Hematopoietic multipotent progenitor cell treated with erythropoietin and hydrocortisone succinate and interleukin-3 and kit ligand, for 6 days (in vitro differentiated cells): ENCODE data around the gene MYOCOS.
"Not testable (repeated sequence)": the region's sequence is repeated elsewhere in the genome, so short reads cannot be mapped to it uniquely, and the experiment has no call there.

ENCODE experiments used
- DNase-seq: peaks from one replicate; pipeline ENCODE4 v3.0.0-alpha.2; 2015

The MYOCOS gene, protein sequence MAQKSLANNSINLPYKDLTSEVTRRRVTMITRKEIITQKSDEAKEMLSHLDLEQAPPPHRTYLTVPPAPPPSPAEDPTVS

DNA sequence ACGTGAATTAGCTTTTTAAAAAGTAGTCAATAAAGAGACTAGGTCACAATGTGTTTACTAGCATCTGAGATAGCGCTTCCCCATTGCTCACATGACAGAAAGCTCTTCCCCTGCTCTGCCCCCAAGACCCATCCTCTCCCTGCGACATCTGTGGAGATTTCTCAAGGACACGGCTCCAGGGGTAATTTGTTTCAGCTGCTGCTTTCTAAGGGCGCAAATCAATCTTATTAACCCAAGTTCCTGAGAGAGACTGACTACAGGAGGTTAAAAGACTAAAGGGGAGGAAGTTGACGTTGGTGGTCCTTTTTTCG lies at the start of gene MYOCOS:
Gene MYOCOS, plus strand, starts transcription at position 92 of the 311 bp plus-strand sequence. CDS start 1,641 bp downstream, outside the sequence.
- no peak for DNase-seq

- no peak for DNase-seq
Measured at GRCh38 chr1:171576144-171576543, 45.9 kb upstream of the MYOCOS start.

- no peak for DNase-seq
Measured at GRCh38 chr1:171581226-171581625, 40.8 kb upstream of the MYOCOS start.

GRCh38 chr1:171581766-171582165 lies 40.3 kb upstream of the MYOCOS start:
- peak; percentile 11 for DNase-seq

GRCh38 chr1:171582589-171582988 lies 39.5 kb upstream of the MYOCOS start:
- DNase-seq = no peak

GRCh38 chr1:171583591-171584201 lies 38.3 kb upstream of the MYOCOS start:
- DNase-seq = no peak

DNA sequence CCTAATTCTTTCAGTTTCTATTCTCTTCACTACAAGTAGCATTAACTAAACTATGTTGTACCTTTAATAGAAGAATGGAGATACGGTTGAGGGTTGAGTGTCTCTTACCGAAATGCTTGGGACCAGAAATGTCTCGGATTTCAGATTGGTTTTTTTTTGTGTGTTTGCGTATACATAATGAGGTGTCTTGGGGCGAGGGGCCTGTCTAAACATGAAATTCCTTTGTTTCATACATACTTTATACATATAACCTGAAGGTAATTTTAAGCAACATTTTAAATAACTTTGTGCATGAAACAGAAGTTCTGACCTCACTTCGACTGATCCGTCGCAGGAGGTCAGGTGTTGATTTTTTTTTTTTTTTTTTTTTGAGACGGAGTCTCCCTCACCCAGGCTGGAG lies 36.3 kb upstream of the MYOCOS start:
- no peak for DNase-seq

- no peak for DNase-seq
Measured at GRCh38 chr1:171588230-171588629, 33.8 kb upstream of the MYOCOS start.

GRCh38 chr1:171590022-171590421 lies 32.0 kb upstream of the MYOCOS start:
- DNase-seq = no peak

- DNase-seq = no peak
Measured at GRCh38 chr1:171595324-171595723, 26.7 kb upstream of the MYOCOS start.

DNA sequence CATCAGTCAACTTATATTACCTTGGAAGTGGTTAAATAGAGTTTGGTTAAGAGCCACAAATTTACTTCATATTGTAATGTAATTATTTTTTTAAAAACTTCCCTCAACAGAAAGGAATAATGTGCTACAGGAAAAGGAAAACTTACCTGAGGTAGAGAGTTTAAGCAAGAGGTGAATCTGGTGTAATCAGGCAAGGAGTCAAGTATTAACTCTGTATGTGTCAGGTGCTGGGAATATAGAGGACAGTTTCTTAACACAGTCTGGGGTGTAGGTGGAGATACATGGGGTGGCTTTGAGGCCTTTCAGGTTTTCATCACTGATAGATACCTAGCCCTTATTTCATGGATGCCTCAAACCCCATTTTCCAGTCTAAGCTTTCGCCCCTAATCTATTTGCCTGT lies 25.9 kb upstream of the MYOCOS start:
- no peak for DNase-seq

- DNase-seq = no peak
Measured at GRCh38 chr1:171596705-171597104, 25.3 kb upstream of the MYOCOS start.

GRCh38 chr1:171597203-171597602 lies 24.8 kb upstream of the MYOCOS start:
- DNase-seq = peak; percentile 40

- not testable (repeated sequence) for DNase-seq
Measured at GRCh38 chr1:171600310-171600709, 21.7 kb upstream of the MYOCOS start.

- DNase-seq = no peak
Measured at GRCh38 chr1:171600862-171601261, 21.2 kb upstream of the MYOCOS start.

DNA sequence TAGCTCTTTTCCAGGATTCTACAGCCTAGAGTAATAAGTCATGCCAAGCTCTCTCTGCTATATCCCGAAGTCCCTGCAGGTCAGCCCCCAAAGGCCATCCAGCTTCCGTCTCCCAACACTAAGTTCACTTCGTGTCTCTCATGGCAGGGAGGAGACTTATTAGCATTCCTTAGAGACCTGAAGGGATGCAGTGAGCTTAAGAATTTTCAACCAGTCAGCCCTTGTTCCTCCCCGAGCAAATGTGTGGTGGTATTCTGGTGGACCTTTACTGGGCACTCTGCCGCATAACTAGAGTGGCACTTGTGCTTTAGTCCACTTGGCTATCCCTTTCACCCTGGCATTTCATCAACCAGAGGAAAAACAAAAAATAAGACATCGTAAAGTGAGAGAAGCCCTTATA lies 19.0 kb upstream of the MYOCOS start:
- DNase-seq = not testable (repeated sequence)

- DNase-seq = no peak
Measured at GRCh38 chr1:171606402-171606941, 15.6 kb upstream of the MYOCOS start.

- DNase-seq = peak; percentile 38
Measured at GRCh38 chr1:171610385-171610784, 11.7 kb upstream of the MYOCOS start.

GRCh38 chr1:171611306-171611705 lies 10.7 kb upstream of the MYOCOS start:
- DNase-seq = no peak

GRCh38 chr1:171613282-171613681 lies 8.8 kb upstream of the MYOCOS start:
- DNase-seq = no peak

GRCh38 chr1:171615122-171615906 lies 6.7 kb upstream of the MYOCOS start:
- peak; percentile 22 for DNase-seq

DNA sequence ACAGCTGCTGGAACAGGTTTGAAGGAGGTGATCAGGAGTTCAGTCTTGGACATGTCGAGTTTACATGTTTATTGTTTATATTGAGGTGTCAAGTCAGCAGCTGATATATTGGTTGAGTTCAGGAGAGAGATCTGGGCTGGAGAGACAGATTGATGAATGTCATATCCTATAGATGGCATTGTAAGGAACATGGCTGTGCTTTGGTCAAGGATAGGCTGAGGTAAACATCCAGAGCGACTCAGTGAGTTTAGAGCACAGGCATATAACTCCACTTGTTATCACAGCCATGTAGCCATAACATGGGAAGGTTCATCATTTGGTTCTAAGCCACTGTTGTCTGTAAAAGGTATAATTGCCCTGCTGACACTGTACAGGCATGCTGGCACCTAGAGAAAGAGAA lies 5.5 kb upstream of the MYOCOS start:
- DNase-seq = no peak

DNA sequence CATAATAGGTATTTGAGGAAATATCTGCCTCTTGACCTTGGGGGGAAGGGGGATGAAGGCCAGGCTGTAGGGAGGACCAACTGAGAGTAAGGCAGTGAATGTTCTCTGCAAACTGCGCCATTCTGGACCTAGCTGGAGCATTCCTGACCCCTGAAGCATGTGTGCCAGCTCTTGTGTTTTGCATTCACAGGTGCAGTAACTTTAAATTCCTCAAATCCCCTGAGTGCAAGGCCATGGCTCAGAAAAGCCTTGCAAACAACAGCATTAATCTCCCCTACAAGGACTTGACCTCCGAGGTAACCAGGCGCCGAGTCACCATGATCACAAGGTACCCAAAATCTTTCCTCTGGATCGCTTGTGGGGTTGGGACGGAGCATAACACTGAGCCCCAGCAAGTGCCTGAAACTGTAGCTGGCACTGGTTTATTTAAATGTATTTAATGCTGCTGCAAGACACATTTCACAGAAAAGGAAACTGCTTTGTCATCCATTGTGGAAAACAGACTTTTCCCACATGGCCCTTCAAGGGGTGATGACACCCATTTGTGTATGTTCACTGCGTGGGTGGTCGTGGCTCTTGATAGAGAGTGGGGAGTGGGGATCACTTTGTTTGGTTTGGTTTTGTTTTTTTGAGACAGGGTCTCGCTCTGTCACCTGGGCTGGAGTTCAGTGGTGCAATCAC lies 1.7 kb downstream of the MYOCOS start:
- no peak for DNase-seq

DNA sequence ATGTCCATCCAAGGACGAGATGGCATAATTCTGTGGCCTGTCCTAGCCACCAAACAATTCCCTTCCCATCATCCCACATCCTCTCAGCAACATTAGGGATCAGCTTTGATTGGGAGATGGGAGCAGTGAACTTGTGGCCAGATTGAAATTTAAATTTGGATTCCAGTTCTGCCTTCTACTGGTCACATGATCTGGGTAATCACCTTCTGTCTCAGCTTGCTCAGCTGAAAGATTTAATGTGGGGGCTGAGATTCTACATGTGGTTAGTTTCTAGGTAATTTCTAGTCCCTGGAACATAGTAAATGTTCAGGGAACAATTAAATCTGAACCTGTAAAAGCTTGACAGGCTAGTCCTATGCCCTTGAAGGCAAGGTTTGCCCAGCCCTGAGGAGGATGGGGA lies 3.2 kb downstream of the MYOCOS start:
- no peak for DNase-seq
